Vagina (tissue), 2 donors: Measurements from ENCODE around the gene SH2D6.

Source experiments
- POLR2AphosphoS5 ChIP-seq, 2 donors: sonication (generic); formaldehyde crosslinking; IDR thresholded peaks; one replicate each; pipeline ENCODE4 v1.9.0; 2017; ENCODE audit warnings: antibody characterized with exemption in 2 of 2, mild to moderate bottlenecking in 2 of 2, low read depth in 1 of 2; ENCODE audit not compliant: insufficient read depth in 1 of 2
- TF ChIP-seq, protein P1 (sequence below), 3 experiments: fragments of 450-650 bp in 2 of 3; fragments of 200-600 bp in 1 of 3; sonication (generic) in 1 of 3; IDR thresholded peaks; one replicate each; pipeline ENCODE4 v1.5.1; 2017 to 2019; ENCODE audit warnings: antibody characterized with exemption in 3 of 3, mild to moderate bottlenecking in 2 of 3, moderate library complexity in 2 of 3

DNA sequence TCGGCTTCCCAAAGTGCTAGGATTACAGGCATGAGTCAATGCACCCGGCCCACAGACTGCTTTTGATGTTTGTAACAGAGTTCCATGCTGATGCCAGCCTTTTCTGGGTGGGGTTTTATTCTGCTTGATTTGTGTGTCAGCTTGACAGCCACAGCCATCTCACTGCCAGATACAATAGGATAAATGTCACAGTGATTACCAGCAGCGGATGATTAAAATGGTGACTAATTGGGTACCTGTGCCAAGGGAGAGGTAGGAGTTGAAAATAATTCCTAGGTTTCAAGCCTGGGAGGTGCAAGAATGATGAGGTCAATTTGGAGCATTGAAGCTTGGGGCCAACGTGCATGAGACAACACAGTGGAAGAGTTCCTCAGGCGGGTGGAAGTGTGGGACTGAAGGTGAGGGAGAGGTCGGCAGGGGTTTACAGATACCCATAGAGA lies 39.4 kb downstream of the SH2D6 start:
- TF ChIP-seq, protein P1, sequence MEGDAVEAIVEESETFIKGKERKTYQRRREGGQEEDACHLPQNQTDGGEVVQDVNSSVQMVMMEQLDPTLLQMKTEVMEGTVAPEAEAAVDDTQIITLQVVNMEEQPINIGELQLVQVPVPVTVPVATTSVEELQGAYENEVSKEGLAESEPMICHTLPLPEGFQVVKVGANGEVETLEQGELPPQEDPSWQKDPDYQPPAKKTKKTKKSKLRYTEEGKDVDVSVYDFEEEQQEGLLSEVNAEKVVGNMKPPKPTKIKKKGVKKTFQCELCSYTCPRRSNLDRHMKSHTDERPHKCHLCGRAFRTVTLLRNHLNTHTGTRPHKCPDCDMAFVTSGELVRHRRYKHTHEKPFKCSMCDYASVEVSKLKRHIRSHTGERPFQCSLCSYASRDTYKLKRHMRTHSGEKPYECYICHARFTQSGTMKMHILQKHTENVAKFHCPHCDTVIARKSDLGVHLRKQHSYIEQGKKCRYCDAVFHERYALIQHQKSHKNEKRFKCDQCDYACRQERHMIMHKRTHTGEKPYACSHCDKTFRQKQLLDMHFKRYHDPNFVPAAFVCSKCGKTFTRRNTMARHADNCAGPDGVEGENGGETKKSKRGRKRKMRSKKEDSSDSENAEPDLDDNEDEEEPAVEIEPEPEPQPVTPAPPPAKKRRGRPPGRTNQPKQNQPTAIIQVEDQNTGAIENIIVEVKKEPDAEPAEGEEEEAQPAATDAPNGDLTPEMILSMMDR (IDR thresholded peaks at IDR 0.05): no peak
- TF ChIP-seq POLR2AphosphoS5 (IDR thresholded peaks at IDR 0.05; ENCODE audit: insufficient read depth in 1 of 2, low read depth in 1 of 2): peak in 1 of 2 donors; percentile 70
